ENCODE measurements around the gene FGFBP3. TPM values are rescaled to one million over a fixed set of nuclear protein-coding genes. Genes with fewer than 3 reads are reported as not detected.

Gene FGFBP3
- total RNA-seq, 1 donor from 2014 or later, result 0.72 TPM

Small RNA genes lying within 50 kb of the gene (small RNA-seq; reads per million reads assigned to genes)
- gene AL359198.2 (ENCODE audit: low replicate concordance), result not detected

Other genes starting within 250 kb of the FGFBP3 start
- gene TNKS2, start 111.1 kb downstream of the FGFBP3 start, total RNA-seq, result 82.0 TPM
- 53.2 TPM for gene BTAF1, start 14.3 kb upstream of the FGFBP3 start, total RNA-seq